ENCODE measurements around the gene LUC7L. TPM values are rescaled to one million over a fixed set of nuclear protein-coding genes. Genes with fewer than 3 reads are reported as not detected.

The LUC7L gene
- total and polyA plus RNA-seq, 10 of the 15 experiments (the other 5 are each of a cell fraction or from before 2014, with no cell fraction given), result 2.3 to 59.6 (median 44.1) TPM

DNA sequence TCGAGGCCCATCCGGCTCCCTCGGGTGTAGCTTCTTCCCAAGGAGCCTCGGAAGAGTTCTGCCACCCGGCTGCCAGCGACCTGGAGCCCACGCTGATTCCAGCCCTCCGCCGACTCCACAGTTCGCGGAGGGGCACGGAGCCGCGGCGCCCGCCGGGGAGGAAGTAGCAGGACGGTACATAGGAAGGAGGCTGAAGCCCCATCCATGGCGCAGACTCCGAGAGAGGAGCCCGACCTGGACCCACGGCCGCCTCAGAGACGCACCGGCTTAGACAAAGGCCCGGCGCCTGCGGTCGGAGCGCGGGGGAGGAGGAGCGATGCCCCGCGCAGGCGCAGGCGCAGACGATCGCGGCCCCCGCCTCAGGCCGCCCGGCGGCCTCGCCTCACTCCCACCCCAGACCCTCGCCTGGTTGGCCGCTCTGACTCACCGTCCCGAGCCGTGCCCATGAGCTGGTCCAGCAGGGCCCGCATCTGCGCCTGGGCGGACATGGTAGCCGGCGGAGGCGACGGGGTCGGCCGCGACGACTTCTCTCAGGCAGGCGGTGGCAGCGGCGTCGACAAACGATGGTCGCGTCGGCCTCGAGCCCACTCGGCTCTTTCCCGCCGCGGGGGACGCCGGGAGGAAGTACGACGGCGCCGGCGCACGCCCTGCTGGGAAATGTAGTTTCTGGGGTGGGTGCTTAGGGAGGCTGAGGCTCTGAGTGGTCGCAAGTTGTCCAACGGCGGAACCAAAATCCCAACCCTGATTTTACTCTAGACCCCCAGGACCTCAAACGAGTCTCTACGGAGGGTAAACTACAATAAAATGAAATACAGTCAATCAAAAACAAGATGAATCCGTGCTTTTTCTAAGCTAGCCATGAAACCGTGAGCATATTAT, at the start of gene LUC7L (continued):
- TF ChIP-seq CHD1 (IDR thresholded peaks at IDR 0.05; ENCODE audit: low read depth, low read length) (no peak), EGR1 (IDR thresholded peaks at IDR 0.05; ENCODE audit: borderline replicate concordance in 1 of 2, low read depth in 2 of 2, low read length in 2 of 2) (peak in 1 of 2 experiments; percentile 88; a peak in 2 of 3 replicates), SPI1 (IDR thresholded peaks at IDR 0.05; ENCODE audit: borderline replicate concordance, insufficient read depth, low read depth, low read length) (peak; percentile 31; the same call in 1 of the 2 replicates), DPF2 (IDR thresholded peaks at IDR 0.05) (peak; percentile 85), USF1 (IDR thresholded peaks at IDR 0.05; ENCODE audit: borderline replicate concordance, extremely low read length, insufficient read depth, low read depth, low read length) (no peak), ZBTB40 (IDR thresholded peaks at IDR 0.05; ENCODE audit: borderline replicate concordance) (peak; percentile 89), CHD2 (IDR thresholded peaks at IDR 0.05; ENCODE audit: borderline replicate concordance, low read depth, low read length) (peak; percentile 72; the same call in 1 of the 2 replicates), IKZF1 (conservative IDR thresholded peaks at IDR 0.05) (peak; percentile 97), IRF3 (IDR thresholded peaks at IDR 0.05) (peak; percentile 18; the same call in 1 of the 2 replicates), GATAD2B (conservative IDR thresholded peaks at IDR 0.05; ENCODE audit: low read depth) (peak; percentile 95), ZNF207 (IDR thresholded peaks at IDR 0.05; ENCODE audit: borderline replicate concordance) (0 out of 2 replicates have a peak, but pooled peaks have one; percentile 67), ATF2 (IDR thresholded peaks at IDR 0.05; ENCODE audit: low read length) (no peak)
- TF ChIP-seq, protein P1, sequence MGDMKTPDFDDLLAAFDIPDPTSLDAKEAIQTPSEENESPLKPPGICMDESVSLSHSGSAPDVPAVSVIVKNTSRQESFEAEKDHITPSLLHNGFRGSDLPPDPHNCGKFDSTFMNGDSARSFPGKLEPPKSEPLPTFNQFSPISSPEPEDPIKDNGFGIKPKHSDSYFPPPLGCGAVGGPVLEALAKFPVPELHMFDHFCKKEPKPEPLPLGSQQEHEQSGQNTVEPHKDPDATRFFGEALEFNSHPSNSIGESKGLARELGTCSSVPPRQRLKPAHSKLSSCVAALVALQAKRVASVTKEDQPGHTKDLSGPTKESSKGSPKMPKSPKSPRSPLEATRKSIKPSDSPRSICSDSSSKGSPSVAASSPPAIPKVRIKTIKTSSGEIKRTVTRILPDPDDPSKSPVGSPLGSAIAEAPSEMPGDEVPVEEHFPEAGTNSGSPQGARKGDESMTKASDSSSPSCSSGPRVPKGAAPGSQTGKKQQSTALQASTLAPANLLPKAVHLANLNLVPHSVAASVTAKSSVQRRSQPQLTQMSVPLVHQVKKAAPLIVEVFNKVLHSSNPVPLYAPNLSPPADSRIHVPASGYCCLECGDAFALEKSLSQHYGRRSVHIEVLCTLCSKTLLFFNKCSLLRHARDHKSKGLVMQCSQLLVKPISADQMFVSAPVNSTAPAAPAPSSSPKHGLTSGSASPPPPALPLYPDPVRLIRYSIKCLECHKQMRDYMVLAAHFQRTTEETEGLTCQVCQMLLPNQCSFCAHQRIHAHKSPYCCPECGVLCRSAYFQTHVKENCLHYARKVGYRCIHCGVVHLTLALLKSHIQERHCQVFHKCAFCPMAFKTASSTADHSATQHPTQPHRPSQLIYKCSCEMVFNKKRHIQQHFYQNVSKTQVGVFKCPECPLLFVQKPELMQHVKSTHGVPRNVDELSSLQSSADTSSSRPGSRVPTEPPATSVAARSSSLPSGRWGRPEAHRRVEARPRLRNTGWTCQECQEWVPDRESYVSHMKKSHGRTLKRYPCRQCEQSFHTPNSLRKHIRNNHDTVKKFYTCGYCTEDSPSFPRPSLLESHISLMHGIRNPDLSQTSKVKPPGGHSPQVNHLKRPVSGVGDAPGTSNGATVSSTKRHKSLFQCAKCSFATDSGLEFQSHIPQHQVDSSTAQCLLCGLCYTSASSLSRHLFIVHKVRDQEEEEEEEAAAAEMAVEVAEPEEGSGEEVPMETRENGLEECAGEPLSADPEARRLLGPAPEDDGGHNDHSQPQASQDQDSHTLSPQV (IDR thresholded peaks at IDR 0.05), result peak; percentile 66; the same call in 1 of the 2 replicates
- TF ChIP-seq, protein P2, sequence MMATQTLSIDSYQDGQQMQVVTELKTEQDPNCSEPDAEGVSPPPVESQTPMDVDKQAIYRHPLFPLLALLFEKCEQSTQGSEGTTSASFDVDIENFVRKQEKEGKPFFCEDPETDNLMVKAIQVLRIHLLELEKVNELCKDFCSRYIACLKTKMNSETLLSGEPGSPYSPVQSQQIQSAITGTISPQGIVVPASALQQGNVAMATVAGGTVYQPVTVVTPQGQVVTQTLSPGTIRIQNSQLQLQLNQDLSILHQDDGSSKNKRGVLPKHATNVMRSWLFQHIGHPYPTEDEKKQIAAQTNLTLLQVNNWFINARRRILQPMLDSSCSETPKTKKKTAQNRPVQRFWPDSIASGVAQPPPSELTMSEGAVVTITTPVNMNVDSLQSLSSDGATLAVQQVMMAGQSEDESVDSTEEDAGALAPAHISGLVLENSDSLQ (IDR thresholded peaks at IDR 0.05), result no peak
